IMR-90 (cell line): ENCODE data around the gene PLPP7. TPM values are rescaled to one million over a fixed set of nuclear protein-coding genes. Genes with fewer than 3 reads are reported as not detected.

Source experiments
- ATAC-seq: fragments of 200-7000 bp; cut with Tn5 transposase; 2 replicates; pipeline ENCODE4 v1.9.1; 2020; ENCODE audit warnings: low read depth, mild to moderate bottlenecking, moderate library complexity
- BruUV-seq: library from RNA; stranded (reverse); fragments of 400-500 nt; replicated peaks from 2 replicates; lab custom pipeline; 2021; lab: Mats Ljungman, UMichigan
- CTCF ChIA-PET: fragments of 300-600 bp; formaldehyde crosslinking; extraction: SDS; loops from one replicate; lab custom pipeline; 2021; ENCODE audit warnings: antibody characterized with exemption; lab: Yijun Ruan, JAX
- POLR2A ChIA-PET: fragments of 300-600 bp; sonication (Branson Sonifier 250); formaldehyde crosslinking; loops from one replicate; lab custom pipeline; 2022; ENCODE audit warnings: antibody characterized with exemption; ENCODE audit not compliant: unreplicated experiment; lab: Charles Lee
- DNase-seq: peaks from one replicate; pipeline ENCODE4 v3.0.0; 2013
- H2AFZ ChIP-seq: replicated peaks from 2 replicates; pipeline ENCODE3; 2013; ENCODE audit warnings: low read length, mild to moderate bottlenecking; ENCODE audit not compliant: poor library complexity
- H2AK5ac ChIP-seq: 2 replicates; pipeline ENCODE4 v1.6.1; 2013; ENCODE audit warnings: low read depth, low read length, inconsistent platforms
- H2AK9ac ChIP-seq: replicated peaks from 2 replicates; pipeline ENCODE3; 2013; ENCODE audit warnings: mild to moderate bottlenecking, low read depth, low read length, moderate library complexity; ENCODE audit not compliant: poor library complexity
- H2BK120ac ChIP-seq: 2 replicates; pipeline ENCODE4 v1.6.1; 2013; ENCODE audit warnings: low read depth, low read length, inconsistent platforms
- H2BK15ac ChIP-seq: 3 replicates; pipeline ENCODE4 v1.6.1; 2013; ENCODE audit warnings: low read depth, low read length, inconsistent platforms
- H2BK20ac ChIP-seq: 2 replicates; pipeline ENCODE4 v1.6.1; 2013; ENCODE audit warnings: low read depth, mild to moderate bottlenecking, inconsistent platforms, low read length, moderate library complexity
- H2BK5ac ChIP-seq: 2 replicates; pipeline ENCODE4 v1.6.1; 2013; ENCODE audit warnings: mild to moderate bottlenecking, low read depth, low read length, inconsistent platforms; ENCODE audit not compliant: poor library complexity, severe bottlenecking
- H3K14ac ChIP-seq: replicated peaks from 2 replicates; pipeline ENCODE4 v1.6.1; 2013; ENCODE audit warnings: low read depth, low read length, inconsistent platforms
- H3K18ac ChIP-seq: 2 replicates; pipeline ENCODE4 v1.6.1; 2013; ENCODE audit warnings: low read depth, low read length, control low read depth
- H3K23ac ChIP-seq: 2 replicates; pipeline ENCODE4 v1.6.1; 2013; ENCODE audit warnings: low read depth, low read length, inconsistent platforms
- H3K27ac ChIP-seq: 2 replicates; pipeline ENCODE4 v1.5.1; 2013; ENCODE audit warnings: mild to moderate bottlenecking, control low read depth, low read length; ENCODE audit not compliant: insufficient read depth
- H3K27me3 ChIP-seq: 2 replicates; pipeline ENCODE4 v1.6.1; 2013; ENCODE audit warnings: low read length; ENCODE audit not compliant: control insufficient read depth, insufficient read depth
- H3K36me3 ChIP-seq: 2 replicates; pipeline ENCODE4 v1.6.1; 2013; ENCODE audit warnings: low read length, mixed read lengths; ENCODE audit not compliant: control insufficient read depth, insufficient read depth
- H3K4ac ChIP-seq: 2 replicates; pipeline ENCODE4 v1.6.1; 2013; ENCODE audit warnings: low read depth, low read length, inconsistent platforms
- H3K4me1 ChIP-seq: 2 replicates; pipeline ENCODE4 v1.6.1; 2013; ENCODE audit warnings: low read length, mixed read lengths; ENCODE audit not compliant: control insufficient read depth, insufficient read depth
- H3K4me2 ChIP-seq: 2 replicates; pipeline ENCODE4 v1.6.1; 2013; ENCODE audit warnings: low read depth, mild to moderate bottlenecking, control low read depth, low read length, moderate library complexity
- H3K4me3 ChIP-seq: 2 replicates; pipeline ENCODE4 v1.5.1; 2013; ENCODE audit warnings: low read depth, mild to moderate bottlenecking, control low read depth, low read length, moderate library complexity; ENCODE audit not compliant: insufficient read depth
- H3K56ac ChIP-seq: 2 replicates; pipeline ENCODE4 v1.6.1; 2013; ENCODE audit warnings: low read length, inconsistent platforms; ENCODE audit not compliant: insufficient read depth; ENCODE audit errors: extremely low read depth
- H3K79me1 ChIP-seq, 2 experiments: 2 replicates each; pipeline ENCODE4 v1.6.1; 2013; ENCODE audit warnings: low read length in 2 of 2, inconsistent platforms in 1 of 2, low read depth in 1 of 2
- H3K9ac ChIP-seq: 2 replicates; pipeline ENCODE4 v1.6.1; 2013; ENCODE audit warnings: low read depth, low read length, control low read depth
- H3K9me1 ChIP-seq: 2 replicates; pipeline ENCODE4 v1.6.1; 2013; ENCODE audit warnings: low read length, inconsistent platforms; ENCODE audit not compliant: insufficient read depth
- H3K9me3 ChIP-seq: 2 replicates; pipeline ENCODE4 v1.6.1; 2013; ENCODE audit warnings: low read length; ENCODE audit not compliant: control insufficient read depth, insufficient read depth
- H4K20me1 ChIP-seq: 2 replicates; pipeline ENCODE4 v1.6.1; 2013; ENCODE audit warnings: low read length, inconsistent platforms; ENCODE audit not compliant: insufficient read depth
- H4K5ac ChIP-seq: 2 replicates; pipeline ENCODE4 v1.6.1; 2013; ENCODE audit warnings: mild to moderate bottlenecking, low read depth, low read length, control low read depth
- H4K8ac ChIP-seq, 2 experiments: 2 replicates each; pipeline ENCODE4 v1.6.1; 2013; ENCODE audit warnings: low read depth in 2 of 2, low read length in 2 of 2, control low read depth in 1 of 2, inconsistent platforms in 1 of 2
- H4K91ac ChIP-seq: 2 replicates; pipeline ENCODE4 v1.6.1; 2013; ENCODE audit warnings: low read depth, low read length, inconsistent platforms; ENCODE audit not compliant: insufficient read depth
- CHD1 ChIP-seq: IDR thresholded peaks from 2 replicates; pipeline ENCODE4 v1.6.1; 2012; ENCODE audit warnings: low read depth, low read length, improper control_type of control experiment
- CTCF ChIP-seq: conservative IDR thresholded peaks from 2 replicates; pipeline ENCODE4 v1.5.1; 2012; ENCODE audit warnings: mild to moderate bottlenecking, low read depth, low read length, improper control_type of control experiment
- ELK1 ChIP-seq: fragments of 150-350 bp; IDR thresholded peaks from 2 replicates; pipeline ENCODE4 v1.6.1; 2016; ENCODE audit warnings: low read depth, mild to moderate bottlenecking, low read length, moderate library complexity, borderline replicate concordance
- FOS ChIP-seq: fragments of 150-350 bp; IDR thresholded peaks from 2 replicates; pipeline ENCODE4 v1.6.1; 2016; ENCODE audit warnings: low read depth, low read length
- MAFK ChIP-seq: IDR thresholded peaks from 2 replicates; pipeline ENCODE4 v1.6.1; 2012; ENCODE audit warnings: low read depth, low read length, improper control_type of control experiment
- MXI1 ChIP-seq: IDR thresholded peaks from 2 replicates; pipeline ENCODE4 v1.6.1; 2012; ENCODE audit warnings: low read depth, mild to moderate bottlenecking, low read length, moderate library complexity, borderline replicate concordance
- POLR2A ChIP-seq: IDR thresholded peaks from 2 replicates; pipeline ENCODE4 v1.6.1; 2012; ENCODE audit warnings: mild to moderate bottlenecking, low read depth, low read length
- RAD21 ChIP-seq: IDR thresholded peaks from 2 replicates; pipeline ENCODE4 v1.6.1; 2012; ENCODE audit warnings: low read length, improper control_type of control experiment
- RCOR1 ChIP-seq: IDR thresholded peaks from 2 replicates; pipeline ENCODE4 v1.6.1; 2012; ENCODE audit warnings: mild to moderate bottlenecking, low read length, improper control_type of control experiment; ENCODE audit not compliant: insufficient replicate concordance
- RFX5 ChIP-seq: IDR thresholded peaks from 2 replicates; pipeline ENCODE4 v1.8.0; 2012; ENCODE audit warnings: low read depth, mild to moderate bottlenecking, low read length, moderate library complexity
- SMC3 ChIP-seq: fragments of 150-350 bp; IDR thresholded peaks from 2 replicates; pipeline ENCODE4 v1.6.1; 2016; ENCODE audit warnings: low read depth, mild to moderate bottlenecking, antibody characterized with exemption, low read length, moderate library complexity
- WGBS, 2 experiments: methylation state at CpG; one replicate each; pipeline versions ENCODE4 v1.1.5 to v1.1.7; 2013; ENCODE audit warnings: missing lambda C conversion rate in 2 of 2; ENCODE audit not compliant: insufficient read length in 1 of 2; ENCODE audit errors: extremely low coverage in 2 of 2; 5-methylcytosine and 5-hydroxymethylcytosine counted together
- dilution Hi-C: fragments of 300-500 bp; cut with HindIII; formaldehyde crosslinking; loops from one replicate; pipeline ENCODE4 v1.14.3; 2018; ENCODE audit warnings: low sequenced_read_pairs; ENCODE audit not compliant: unreplicated experiment
- in situ Hi-C: fragments of 300-500 bp; cut with MboI; formaldehyde crosslinking; loops from 3 replicates; pipeline ENCODE4 v1.14.3; 2019; ENCODE audit warnings: low sequenced_read_pairs, inconsistent platforms, mixed read lengths
- intact Hi-C: fragments of 100-400 bp; cut with micrococcal nuclease; formaldehyde crosslinking; loops from 2 replicates; pipeline ENCODE4 v1.10.0; 2022
- polyA plus RNA-seq, 3 experiments: library from polyadenylated mRNA; depleted of rRNA; stranded (reverse); fragments of >200 nt; gene quantifications; 2 replicates each; pipeline ENCODE4 v1.2.3, GENCODE V29; 2012; ENCODE audit warnings: low replicate concordance in 1 of 3
- total RNA-seq: library from RNA; depleted of rRNA; stranded (reverse); fragments of >200 nt; gene quantifications from 2 replicates; pipeline ENCODE4 v1.2.3, GENCODE V29; 2012

PLPP7 gene
- total and polyA plus RNA-seq, 2 of the 4 experiments (the other 2 are of a cell fraction), result 0.54 to 1.2 TPM

GRCh38 chr9:131273856-131274673 is 15.5 kb upstream of the PLPP7 start:
- ATAC-seq (no peak), DNase-seq (no peak)
- Histone ChIP-seq H2AK9ac (no peak overlapping the region), H4K8ac (no peak overlapping the region), H3K9ac (no peak overlapping the region), H3K14ac (no peak overlapping the region), H3K4ac (no peak overlapping the region), H4K20me1 (no peaks in the 10 kb centered on the region), H2AK5ac (no peak overlapping the region), H3K4me3 (no peak overlapping the region), H3K18ac (no peak overlapping the region), H2BK15ac (no peak overlapping the region), H2BK120ac (no peak overlapping the region), H3K9me1 (no peaks in the 10 kb centered on the region), H2AFZ (no peak overlapping the region), H2BK5ac (no peak overlapping the region), H3K27ac (no peak overlapping the region), H3K9me3 (no peaks in the 10 kb centered on the region), H3K4me1 (no peaks in the 10 kb centered on the region), H3K36me3 (no peaks in the 10 kb centered on the region), H4K5ac (no peak overlapping the region), H2BK20ac (no peak overlapping the region), H3K4me2 (no peak overlapping the region), H4K91ac (no peak overlapping the region), H3K23ac (no peak overlapping the region), H3K79me1 (no peaks in the 10 kb centered on the region), H3K27me3 (peaks cover 32% of the 10 kb centered on the region), H3K56ac (no peak overlapping the region)
- CTCF ChIA-PET, result no interaction called here
- no TSS peak for BruUV-seq
- POLR2A ChIA-PET, result interaction anchor here (0.6 kb wide), 1 partner anchor 52 kb away, joined by 4 read pairs; no protein-coding TSS in a partner anchor
- TF ChIP-seq RCOR1, result no peak
- no peak for TF ChIP-seq CTCF
- no peak for TF ChIP-seq POLR2A
- no peak for TF ChIP-seq RFX5
- no peak for TF ChIP-seq RAD21
- no peak for TF ChIP-seq MXI1
- no peak for TF ChIP-seq SMC3
- TF ChIP-seq CHD1, result no peak
- no peak for TF ChIP-seq FOS
- TF ChIP-seq MAFK, result no peak
- TF ChIP-seq ELK1, result no peak
- dilution Hi-C loops (no loop called here), in situ Hi-C loops (no loop called here), intact Hi-C loops (no loop called here)
- 72% methylated on average over 5 of the region's 13 CpGs; no CpG with 5 or more reads in 1 of the 2 experiments for WGBS, 2 experiments
